SK-N-SH (cell line): ENCODE measurements around the gene CRYM. TPM values are rescaled to one million over a fixed set of nuclear protein-coding genes. Genes with fewer than 3 reads are reported as not detected.
"Not testable (repeated sequence)": the region's sequence is repeated elsewhere in the genome, so short reads cannot be mapped to it uniquely, and the experiment has no call there.

ENCODE experiments used
- CTCF ChIA-PET: fragments of 300-600, 350-600 bp; formaldehyde crosslinking; extraction: SDS; loops from one replicate; lab custom pipeline; 2021; lab: Yijun Ruan, JAX
- POLR2A ChIA-PET: fragments of 350-600 bp; sonication (Branson Sonifier 250); formaldehyde crosslinking; extraction: SDS; loops from one replicate; lab custom pipeline; 2020; ENCODE audit warnings: antibody characterized with exemption, inconsistent platforms; lab: Yijun Ruan, JAX
- DNase-seq: peaks from one replicate; pipeline ENCODE4 v3.0.0; 2012
- H2AFZ ChIP-seq: fragments of 200-600 bp; sonication (generic); 2 replicates; pipeline ENCODE4 v1.8.1; 2016; ENCODE audit warnings: antibody characterized with exemption, mild to moderate bottlenecking, low read depth
- H3F3A ChIP-seq: fragments of 200-600 bp; sonication (generic); replicated peaks from 2 replicates; pipeline ENCODE3; 2016; ENCODE audit warnings: antibody characterized with exemption, mild to moderate bottlenecking; ENCODE audit not compliant: insufficient read depth
- H3K27ac ChIP-seq, 2 experiments: fragments of 200-500 bp in 1 of 2; fragments of 200-600 bp in 1 of 2; sonication (Bioruptor generic) in 1 of 2; sonication (generic), shearing (Covaris generic) in 1 of 2; 2 replicates each; pipeline versions ENCODE4 v1.5.1 to v1.6.1; 2014 to 2016; ENCODE audit warnings: low read depth in 2 of 2, inconsistent platforms in 1 of 2, low read length in 1 of 2, mild to moderate bottlenecking in 1 of 2, mixed read lengths in 1 of 2
- H3K27me3 ChIP-seq: fragments of 200-600 bp; sonication (generic), shearing (Covaris generic); 2 replicates; pipeline ENCODE4 v1.6.1; 2016; ENCODE audit warnings: mixed run types; ENCODE audit not compliant: insufficient read depth
- H3K36me3 ChIP-seq, 2 experiments: fragments of 200-500 bp in 1 of 2; fragments of 200-600 bp in 1 of 2; sonication (Bioruptor generic) in 1 of 2; sonication (generic) in 1 of 2; replicated peaks in 1 of 2; 2 replicates each; pipeline versions ENCODE3 to v1.5.1; 2014 to 2016; ENCODE audit warnings: low read length in 1 of 2, mild to moderate bottlenecking in 1 of 2; ENCODE audit not compliant: insufficient read depth in 2 of 2, control insufficient read depth in 1 of 2
- H3K4me1 ChIP-seq, 2 experiments: fragments of 200-500 bp in 1 of 2; fragments of 200-600 bp in 1 of 2; sonication (Bioruptor generic) in 1 of 2; sonication (generic), shearing (Covaris generic) in 1 of 2; 2 replicates each; pipeline versions ENCODE4 v1.5.1 to v1.6.1; 2014 to 2016; ENCODE audit warnings: low read depth in 1 of 2, low read length in 1 of 2, mixed run types in 1 of 2; ENCODE audit not compliant: insufficient read depth in 2 of 2, control insufficient read depth in 1 of 2
- H3K4me2 ChIP-seq: fragments of 200-600 bp; sonication (generic), shearing (Covaris generic); 2 replicates; pipeline ENCODE4 v1.6.1; 2017; ENCODE audit warnings: mixed run types
- H3K4me3 ChIP-seq, 2 experiments: fragments of 200-500 bp in 1 of 2; fragments of 200-600 bp in 1 of 2; sonication (Bioruptor generic) in 1 of 2; sonication (generic), shearing (Covaris generic) in 1 of 2; 2 replicates each; pipeline versions ENCODE4 v1.5.1 to v1.8.1; 2014 to 2016; ENCODE audit warnings: low read depth in 2 of 2, inconsistent platforms in 1 of 2, low read length in 1 of 2, mild to moderate bottlenecking in 1 of 2, mixed read lengths in 1 of 2, moderate library complexity in 1 of 2
- H3K79me2 ChIP-seq: fragments of 200-600 bp; sonication (generic); 2 replicates; pipeline ENCODE4 v1.8.1; 2017; ENCODE audit warnings: mild to moderate bottlenecking; ENCODE audit not compliant: insufficient read depth
- H3K9ac ChIP-seq: fragments of 200-600 bp; sonication (generic); 2 replicates; pipeline ENCODE4 v1.6.1; 2017; ENCODE audit warnings: mixed run types
- H3K9me2 ChIP-seq: fragments of 200-600 bp; sonication (generic); 2 replicates; pipeline ENCODE4 v1.6.1; 2017; ENCODE audit warnings: mixed run types
- H3K9me3 ChIP-seq: fragments of 200-600 bp; sonication (generic); 2 replicates; pipeline ENCODE4 v1.6.1; 2017; ENCODE audit warnings: mixed run types, mild to moderate bottlenecking, moderate library complexity
- H4K20me1 ChIP-seq: fragments of 200-600 bp; sonication (generic); 2 replicates; pipeline ENCODE4 v1.6.1; 2017; ENCODE audit warnings: mild to moderate bottlenecking, mixed run types; ENCODE audit not compliant: insufficient read depth
- ELF1 ChIP-seq: IDR thresholded peaks from 2 replicates; pipeline ENCODE4 v1.4.0; 2012
- EP300 ChIP-seq, 2 experiments: IDR thresholded peaks; 2 replicates each; pipeline versions ENCODE4 v1.4.0 to v1.6.1; 2012; ENCODE audit warnings: borderline replicate concordance in 1 of 2, low read depth in 1 of 2, low read length in 1 of 2
- EZH2phosphoT487 ChIP-seq: fragments of 200-600 bp; sonication (generic); IDR thresholded peaks from 2 replicates; pipeline ENCODE4 v1.6.1; 2017; ENCODE audit warnings: low read depth, mixed run types, mild to moderate bottlenecking, antibody characterized with exemption, moderate library complexity, borderline replicate concordance
- FOXJ3 ChIP-seq: sonication (generic); formaldehyde crosslinking; IDR thresholded peaks from 2 replicates; pipeline ENCODE4 v1.5.1; 2020; ENCODE audit warnings: mild to moderate bottlenecking, missing genetic modification reagents
- FOXM1 ChIP-seq: IDR thresholded peaks from 2 replicates; pipeline ENCODE4 v1.4.0; 2012; ENCODE audit warnings: low read depth, mild to moderate bottlenecking
- GABPA ChIP-seq: IDR thresholded peaks from 2 replicates; pipeline ENCODE4 v1.4.0; 2012; ENCODE audit warnings: low read depth, mild to moderate bottlenecking
- MXI1 ChIP-seq: IDR thresholded peaks from 2 replicates; pipeline ENCODE4 v1.6.1; 2012; ENCODE audit warnings: mild to moderate bottlenecking, low read depth, low read length, improper control_type of control experiment
- RAD21 ChIP-seq: IDR thresholded peaks from 2 replicates; pipeline ENCODE4 v1.6.1; 2012; ENCODE audit warnings: mild to moderate bottlenecking, low read length
- RCOR1 ChIP-seq: fragments of 150-350 bp; IDR thresholded peaks from 2 replicates; pipeline ENCODE4 v1.6.1; 2017; ENCODE audit warnings: antibody characterized with exemption, low read length
- SIN3A ChIP-seq: IDR thresholded peaks from 2 replicates; pipeline ENCODE4 v1.6.1; 2012; ENCODE audit warnings: low read depth, mild to moderate bottlenecking, low read length, moderate library complexity, borderline replicate concordance
- TAF1 ChIP-seq: IDR thresholded peaks from 2 replicates; pipeline ENCODE4 v1.6.1; 2012; ENCODE audit warnings: low read depth, mild to moderate bottlenecking, low read length, moderate library complexity, borderline replicate concordance
- TCF12 ChIP-seq: IDR thresholded peaks from 2 replicates; pipeline ENCODE4 v1.4.0; 2012
- WGBS: methylation state at CpG from one replicate; pipeline ENCODE4 v1.1.6; 2017; ENCODE audit warnings: low lambda C conversion rate; 5-methylcytosine and 5-hydroxymethylcytosine counted together
- polyA plus RNA-seq, 3 experiments: library from polyadenylated mRNA; depleted of rRNA; stranded (reverse); fragments of >200 nt; gene quantifications; 2 replicates each; pipeline ENCODE4 v1.2.3, GENCODE V29; 2012
- TF ChIP-seq, protein P1 (sequence below): IDR thresholded peaks from 2 replicates; pipeline ENCODE4; 2012
- TF ChIP-seq, protein P2 (sequence below): IDR thresholded peaks from 2 replicates; pipeline ENCODE4 v1.4.0; 2012; ENCODE audit warnings: low read depth, borderline replicate concordance
- TF ChIP-seq, protein P3 (sequence below): IDR thresholded peaks from 2 replicates; pipeline ENCODE4 v1.4.0; 2012; ENCODE audit warnings: low read depth, borderline replicate concordance

Gene CRYM
- polyA plus RNA-seq, 1 of the 3 experiments (the other 2 are of a cell fraction), result 1.8 TPM

DNA sequence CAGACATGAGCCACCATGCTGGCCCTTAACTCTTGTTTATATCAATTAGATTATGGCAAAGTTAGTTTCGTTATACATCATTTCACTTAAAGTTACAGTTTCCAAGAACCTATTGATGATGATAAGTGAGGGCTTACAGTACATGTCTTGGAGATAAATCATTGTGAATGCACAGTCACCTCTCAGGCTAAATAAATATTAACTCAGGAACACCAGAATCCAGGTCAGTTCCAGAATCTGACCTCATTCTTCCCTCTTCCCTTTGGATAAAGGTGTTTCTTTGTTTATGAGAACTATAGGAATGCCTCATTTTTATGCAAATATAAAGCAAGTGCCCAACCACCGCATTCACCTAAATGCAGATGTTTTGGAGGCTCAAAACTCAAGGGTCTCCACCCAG lies 48.4 kb upstream of the CRYM start:
- TF ChIP-seq FOXM1, result no peak
- TF ChIP-seq, protein P1, sequence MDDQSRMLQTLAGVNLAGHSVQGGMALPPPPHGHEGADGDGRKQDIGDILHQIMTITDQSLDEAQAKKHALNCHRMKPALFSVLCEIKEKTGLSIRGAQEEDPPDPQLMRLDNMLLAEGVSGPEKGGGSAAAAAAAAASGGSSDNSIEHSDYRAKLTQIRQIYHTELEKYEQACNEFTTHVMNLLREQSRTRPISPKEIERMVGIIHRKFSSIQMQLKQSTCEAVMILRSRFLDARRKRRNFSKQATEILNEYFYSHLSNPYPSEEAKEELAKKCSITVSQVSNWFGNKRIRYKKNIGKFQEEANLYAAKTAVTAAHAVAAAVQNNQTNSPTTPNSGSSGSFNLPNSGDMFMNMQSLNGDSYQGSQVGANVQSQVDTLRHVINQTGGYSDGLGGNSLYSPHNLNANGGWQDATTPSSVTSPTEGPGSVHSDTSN, result no peak
- no peak for TF ChIP-seq RAD21
- TF ChIP-seq EP300 (IDR thresholded peaks at IDR 0.05; ENCODE audit: borderline replicate concordance in 1 of 2, low read depth in 1 of 2, low read length in 1 of 2), result no peak
- no peak for TF ChIP-seq SIN3A
- TF ChIP-seq GABPA, result no peak
- no peak for TF ChIP-seq ELF1
- TF ChIP-seq MXI1, result no peak
- TF ChIP-seq TCF12, result no peak
- Histone ChIP-seq H3K9ac (no peak overlapping the region), H3K36me3 (no peaks in the 10 kb centered on the region), H3K27ac (no peak overlapping the region), H3K4me2 (no peak overlapping the region), H4K20me1 (no peaks in the 10 kb centered on the region), H3K4me1 (no peaks in the 10 kb centered on the region), H3K9me3 (no peaks in the 10 kb centered on the region; the same call in 1 of the 2 replicates), H3F3A (no peaks in the 10 kb centered on the region), H3K79me2 (no peaks in the 10 kb centered on the region), H2AFZ (no peak overlapping the region), H3K9me2 (no peaks in the 10 kb centered on the region), H3K4me3 (no peak overlapping the region), H3K27me3 (no peaks in the 10 kb centered on the region)
- 95% methylated on average over 2 of the region's 2 CpGs for WGBS
- no peak for DNase-seq
- ChIA-PET POLR2A (no interaction called here), CTCF (interaction anchor here (0.7 to 1.5 kb wide), 2 partner anchors 26 to 138 kb away, joined by 3 to 4 read pairs; no protein-coding TSS in a partner anchor)

DNA sequence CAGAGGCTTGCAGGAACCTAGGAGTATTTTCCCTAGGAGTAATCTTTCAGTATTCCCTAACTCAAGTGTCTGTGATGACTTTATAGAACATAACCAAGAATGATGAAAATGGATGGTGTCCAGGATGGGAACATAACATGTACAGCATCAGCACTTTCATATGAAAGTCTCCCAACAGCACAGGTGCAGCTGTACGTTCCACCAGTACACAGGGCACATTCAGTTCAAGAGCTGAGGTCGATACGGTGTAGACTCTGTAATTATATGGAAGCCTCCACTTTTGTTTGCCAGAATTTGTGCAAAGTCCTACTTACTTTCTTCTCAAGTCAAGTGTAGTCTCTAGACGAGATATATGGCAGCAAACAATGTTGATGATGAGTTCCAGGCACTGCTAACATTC lies 46.2 kb upstream of the CRYM start:
- Histone ChIP-seq H3F3A (no peaks in the 10 kb centered on the region), H3K27me3 (no peaks in the 10 kb centered on the region), H3K9ac (no peak overlapping the region), H3K27ac (no peak overlapping the region), H3K79me2 (no peaks in the 10 kb centered on the region), H3K4me3 (no peak overlapping the region), H3K9me3 (no peaks in the 10 kb centered on the region; the same call in 1 of the 2 replicates), H3K36me3 (no peaks in the 10 kb centered on the region), H3K4me1 (no peaks in the 10 kb centered on the region), H3K9me2 (no peaks in the 10 kb centered on the region), H4K20me1 (no peaks in the 10 kb centered on the region), H2AFZ (no peak overlapping the region), H3K4me2 (no peak overlapping the region)
- WGBS, result 75% methylated on average over 4 of the region's 4 CpGs
- no peak for DNase-seq
- POLR2A ChIA-PET, result no interaction called here
- TF ChIP-seq, protein P2, sequence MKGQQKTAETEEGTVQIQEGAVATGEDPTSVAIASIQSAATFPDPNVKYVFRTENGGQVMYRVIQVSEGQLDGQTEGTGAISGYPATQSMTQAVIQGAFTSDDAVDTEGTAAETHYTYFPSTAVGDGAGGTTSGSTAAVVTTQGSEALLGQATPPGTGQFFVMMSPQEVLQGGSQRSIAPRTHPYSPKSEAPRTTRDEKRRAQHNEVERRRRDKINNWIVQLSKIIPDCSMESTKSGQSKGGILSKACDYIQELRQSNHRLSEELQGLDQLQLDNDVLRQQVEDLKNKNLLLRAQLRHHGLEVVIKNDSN, result no peak
- no peak for TF ChIP-seq FOXJ3 (CRISPR knock-in tag)
- TF ChIP-seq, protein P1, result no peak
- TF ChIP-seq, protein P3, sequence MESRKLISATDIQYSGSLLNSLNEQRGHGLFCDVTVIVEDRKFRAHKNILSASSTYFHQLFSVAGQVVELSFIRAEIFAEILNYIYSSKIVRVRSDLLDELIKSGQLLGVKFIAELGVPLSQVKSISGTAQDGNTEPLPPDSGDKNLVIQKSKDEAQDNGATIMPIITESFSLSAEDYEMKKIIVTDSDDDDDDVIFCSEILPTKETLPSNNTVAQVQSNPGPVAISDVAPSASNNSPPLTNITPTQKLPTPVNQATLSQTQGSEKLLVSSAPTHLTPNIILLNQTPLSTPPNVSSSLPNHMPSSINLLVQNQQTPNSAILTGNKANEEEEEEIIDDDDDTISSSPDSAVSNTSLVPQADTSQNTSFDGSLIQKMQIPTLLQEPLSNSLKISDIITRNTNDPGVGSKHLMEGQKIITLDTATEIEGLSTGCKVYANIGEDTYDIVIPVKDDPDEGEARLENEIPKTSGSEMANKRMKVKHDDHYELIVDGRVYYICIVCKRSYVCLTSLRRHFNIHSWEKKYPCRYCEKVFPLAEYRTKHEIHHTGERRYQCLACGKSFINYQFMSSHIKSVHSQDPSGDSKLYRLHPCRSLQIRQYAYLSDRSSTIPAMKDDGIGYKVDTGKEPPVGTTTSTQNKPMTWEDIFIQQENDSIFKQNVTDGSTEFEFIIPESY, result no peak
- TF ChIP-seq RAD21, result no peak
- no peak for TF ChIP-seq TAF1
- TF ChIP-seq EZH2phosphoT487, result no peak
- no peak for TF ChIP-seq RCOR1
- no peak for TF ChIP-seq TCF12
- CTCF ChIA-PET, result no interaction called here

DNA sequence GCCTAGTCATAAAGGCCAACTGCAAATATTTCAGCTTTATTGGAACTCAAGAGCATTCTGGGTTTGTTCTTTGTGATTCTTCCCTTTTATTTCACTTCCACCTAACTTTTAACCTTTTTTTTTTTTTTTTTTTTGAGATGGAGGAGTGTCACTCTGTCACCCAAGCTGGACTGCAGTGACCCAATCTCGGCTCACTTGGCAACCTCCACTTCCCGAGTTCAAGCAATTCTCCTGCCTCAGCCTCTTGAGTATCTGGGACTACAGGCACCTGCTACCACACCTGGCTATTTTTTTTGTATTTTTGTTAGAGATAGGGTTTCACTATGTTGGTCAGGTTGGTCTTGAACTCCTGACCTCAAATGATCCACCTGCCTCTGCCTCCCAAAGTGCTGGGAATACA lies 44.2 kb upstream of the CRYM start:
- H2AFZ ChIP-seq, H3K4me2 ChIP-seq, H3K4me3 ChIP-seq, H3K4me1 ChIP-seq, H3K27me3 ChIP-seq, H3F3A ChIP-seq, H3K9me3 ChIP-seq, DNase-seq, H4K20me1 ChIP-seq, CTCF ChIA-PET, H3K79me2 ChIP-seq, H3K36me3 ChIP-seq, POLR2A ChIA-PET, H3K9ac ChIP-seq, H3K9me2 ChIP-seq, H3K27ac ChIP-seq: not testable (repeated sequence)
- 81% methylated on average over 2 of the region's 2 CpGs for WGBS
